Fibroblast of upper back skin (primary cell): ENCODE measurements around the gene AUTS2.

Experiments used
- DNase-seq: peaks from one replicate; pipeline ENCODE4 v3.0.0-alpha.2; 2013

AUTS2 gene

DNA sequence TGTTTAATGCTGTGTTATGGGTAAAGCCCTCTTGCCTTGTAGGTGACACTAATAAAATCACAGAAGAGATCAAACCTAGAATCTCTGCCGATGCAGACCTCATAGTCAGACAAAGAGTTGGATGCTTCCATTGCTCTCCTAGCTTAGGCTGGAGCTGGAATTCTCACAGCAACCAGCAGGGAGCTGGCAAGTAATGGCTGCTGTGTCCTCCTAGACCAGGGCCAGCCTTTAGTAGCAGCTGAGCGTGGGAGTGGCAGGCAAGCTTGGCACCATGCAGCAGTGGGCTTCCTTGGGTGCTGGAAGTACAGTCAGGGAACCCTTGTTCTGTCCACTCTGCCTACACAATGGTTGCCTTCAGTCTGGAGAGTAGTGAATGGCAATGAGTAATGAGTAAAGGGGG lies 935.3 kb downstream of the AUTS2 start:
- no peak for DNase-seq

DNA sequence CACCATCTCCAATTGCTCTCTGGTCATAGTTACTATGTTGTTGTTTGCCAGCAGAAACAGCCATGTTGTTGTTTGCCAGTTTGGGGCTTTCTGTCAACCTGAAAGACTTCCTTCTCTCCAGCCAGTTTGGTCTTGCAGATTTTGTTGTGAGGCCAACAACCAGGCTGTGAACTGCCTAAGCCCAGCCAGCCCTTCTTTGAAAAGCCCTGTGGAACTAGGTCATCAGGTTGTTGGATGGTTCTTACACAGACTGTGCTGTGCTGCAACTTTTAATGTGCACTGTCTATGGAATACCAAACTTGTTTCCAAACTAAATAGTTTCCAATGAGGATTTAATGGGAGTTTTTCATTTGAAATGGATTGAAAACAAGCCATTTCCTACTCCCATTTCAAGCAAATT lies 940.9 kb downstream of the AUTS2 start:
- no peak for DNase-seq

DNA sequence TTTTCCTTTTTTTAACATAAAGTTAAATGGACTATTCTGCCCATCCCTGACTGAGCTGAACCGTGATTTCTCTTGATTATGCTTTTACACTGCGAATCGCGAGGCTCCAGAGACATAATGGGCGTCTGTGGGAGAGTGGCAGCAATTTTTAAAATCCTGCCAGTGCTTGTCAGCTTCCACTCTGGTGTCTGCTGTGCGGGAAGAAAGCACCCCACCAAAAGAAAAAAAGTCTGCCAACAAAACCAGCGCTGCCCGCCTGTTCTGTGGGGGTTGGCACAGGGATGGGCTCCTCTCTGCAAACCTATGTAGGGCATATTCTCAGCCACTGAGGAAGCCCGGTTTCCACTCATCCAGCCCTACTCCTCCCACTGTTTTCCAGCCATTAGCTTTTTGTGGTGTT lies 941.3 kb downstream of the AUTS2 start:
- DNase-seq = no peak

DNA sequence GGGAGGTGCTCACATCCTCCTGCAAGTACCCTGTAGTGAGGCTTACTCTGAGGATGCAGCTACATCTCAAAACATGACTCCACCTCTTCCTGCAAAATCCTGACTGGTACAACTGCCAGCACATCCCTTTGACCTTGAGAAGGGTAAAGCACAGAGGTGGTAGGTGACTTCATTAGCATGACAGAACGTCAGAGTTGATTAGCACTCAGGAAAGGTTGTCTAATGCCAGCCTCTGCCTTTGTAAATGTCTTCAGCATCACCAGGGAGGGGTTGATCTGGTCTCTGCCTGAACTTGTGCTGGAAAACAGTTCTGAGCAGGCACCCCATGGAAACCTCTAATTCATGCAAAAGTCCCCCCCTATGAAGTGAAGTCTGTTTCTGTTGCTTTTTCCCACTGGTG lies 942.4 kb downstream of the AUTS2 start:
- no peak for DNase-seq

DNA sequence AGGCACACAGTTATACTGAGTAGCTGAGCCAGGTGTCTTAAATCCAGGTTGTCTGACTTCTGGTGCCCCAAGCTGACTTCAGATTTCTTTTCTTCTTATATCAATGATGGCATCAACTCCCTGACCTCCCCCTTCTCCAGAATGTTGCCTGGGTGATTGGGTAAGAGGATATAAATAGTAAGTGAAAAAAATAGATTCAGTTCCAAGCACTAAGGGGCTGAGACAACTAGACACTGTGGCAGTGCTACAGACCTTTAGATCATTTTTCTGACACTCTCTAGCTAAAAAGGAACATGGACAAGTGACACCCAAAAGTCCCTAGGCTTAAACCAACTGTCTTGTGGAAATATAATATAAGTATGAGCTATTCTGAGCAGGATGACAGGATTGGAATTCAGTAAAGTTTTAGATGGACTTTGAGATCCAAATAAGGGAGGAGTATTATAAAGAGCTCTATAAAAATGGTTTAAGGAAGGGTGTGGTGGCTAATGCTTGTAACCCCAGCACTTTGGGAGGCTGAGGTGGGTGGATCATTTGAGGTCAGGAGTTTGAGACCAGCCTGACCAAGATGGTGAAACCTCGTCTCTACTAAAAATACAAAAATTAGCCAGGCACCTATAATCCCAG lies 944.6 kb downstream of the AUTS2 start:
- peak; percentile 19 for DNase-seq

DNA sequence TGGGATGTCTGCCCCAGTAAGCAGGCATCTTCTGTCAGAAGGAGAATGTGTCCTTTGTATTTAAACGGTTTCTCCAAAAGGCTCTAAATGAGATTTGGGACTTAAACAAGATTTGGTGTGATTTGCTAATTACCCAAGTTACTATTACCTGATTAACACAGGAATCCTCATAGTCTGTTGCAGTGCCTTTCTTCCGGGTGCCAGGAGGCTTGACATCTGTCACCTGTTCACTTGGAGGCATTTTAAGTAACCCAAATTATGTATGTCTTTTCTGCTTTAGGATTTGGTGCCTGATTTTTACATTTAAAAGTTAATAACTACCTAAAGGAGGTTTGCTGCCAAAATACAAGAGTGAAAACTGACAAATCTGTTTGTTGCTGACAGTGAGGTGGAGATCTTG lies 945.7 kb downstream of the AUTS2 start:
- no peak for DNase-seq

DNA sequence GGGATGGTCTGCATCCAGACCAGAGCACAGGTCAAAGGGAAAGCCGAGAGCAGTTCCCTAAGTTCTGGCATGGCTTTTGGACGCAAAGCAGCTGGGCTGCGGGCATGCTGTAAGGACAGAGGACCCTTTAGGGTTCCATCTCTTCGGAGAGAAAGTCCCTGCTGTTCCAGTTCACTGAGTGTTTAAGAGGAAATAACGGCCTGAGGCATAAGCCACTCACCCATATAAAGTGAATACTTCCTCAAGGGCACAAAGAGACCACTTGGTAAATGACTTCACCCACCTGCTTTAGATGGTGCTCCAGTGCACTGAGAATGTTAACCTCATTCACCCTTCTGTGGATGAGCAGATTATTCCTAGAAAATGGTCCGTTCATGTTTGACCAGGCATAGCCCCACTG lies 946.9 kb downstream of the AUTS2 start:
- DNase-seq = no peak

DNA sequence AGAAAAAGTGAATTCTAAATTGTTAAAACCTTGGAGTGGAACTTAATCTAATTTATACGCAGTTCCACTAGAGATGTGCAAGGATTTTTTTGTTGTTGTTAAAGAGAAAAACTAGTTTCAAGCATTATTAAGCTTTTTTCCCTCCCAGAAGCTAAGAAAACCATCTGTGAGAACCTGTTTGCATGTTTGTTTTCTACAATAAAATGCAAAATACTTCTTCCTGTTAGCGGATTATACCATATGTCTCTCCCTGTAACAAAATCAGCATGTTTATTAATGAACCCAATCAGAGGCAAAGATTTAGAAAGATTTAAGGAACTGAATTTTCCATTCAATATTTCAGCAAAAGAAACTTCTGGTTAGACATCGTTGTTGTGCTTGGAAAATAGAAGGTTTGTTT lies 953.9 kb downstream of the AUTS2 start:
- DNase-seq = no peak

DNA sequence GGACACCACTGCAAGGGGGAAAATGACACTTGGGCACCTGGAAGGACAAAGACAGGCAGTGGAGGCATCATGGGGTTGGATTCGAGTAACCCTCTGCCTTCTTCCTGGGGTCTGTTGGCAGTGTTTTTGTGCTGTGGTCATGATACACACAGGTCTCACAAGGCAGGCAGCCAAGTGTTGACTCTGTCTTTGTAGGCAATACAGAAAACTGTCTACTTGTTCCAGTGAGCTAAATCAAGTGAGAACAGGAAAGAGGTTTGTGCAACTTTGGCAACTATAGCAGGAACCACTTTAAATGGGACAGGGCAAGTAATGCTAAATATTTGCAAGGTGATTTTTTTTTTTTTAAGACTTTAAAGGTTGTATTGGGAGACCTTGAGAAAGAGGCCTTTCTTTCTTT lies 955.1 kb downstream of the AUTS2 start:
- no peak for DNase-seq

DNA sequence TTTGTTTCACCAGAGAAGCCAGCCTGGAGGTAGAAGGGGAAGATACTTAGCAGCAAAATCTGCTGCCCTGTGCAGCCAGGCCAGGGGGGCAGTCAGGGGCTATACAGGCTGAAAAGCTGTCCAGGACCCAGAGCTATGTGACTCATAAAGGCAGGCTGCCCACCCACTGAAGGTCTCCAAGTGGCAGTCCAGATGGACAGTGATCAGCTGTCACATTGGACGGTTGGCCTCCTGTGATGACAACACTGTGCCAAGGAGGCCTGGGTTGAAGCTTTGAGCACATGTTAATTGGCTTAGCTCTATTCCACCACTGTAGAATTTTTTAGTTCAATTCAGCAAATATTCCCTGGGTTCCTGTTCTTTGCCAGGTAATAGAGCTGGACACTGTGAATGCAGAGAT lies 956.4 kb downstream of the AUTS2 start:
- no peak for DNase-seq

DNA sequence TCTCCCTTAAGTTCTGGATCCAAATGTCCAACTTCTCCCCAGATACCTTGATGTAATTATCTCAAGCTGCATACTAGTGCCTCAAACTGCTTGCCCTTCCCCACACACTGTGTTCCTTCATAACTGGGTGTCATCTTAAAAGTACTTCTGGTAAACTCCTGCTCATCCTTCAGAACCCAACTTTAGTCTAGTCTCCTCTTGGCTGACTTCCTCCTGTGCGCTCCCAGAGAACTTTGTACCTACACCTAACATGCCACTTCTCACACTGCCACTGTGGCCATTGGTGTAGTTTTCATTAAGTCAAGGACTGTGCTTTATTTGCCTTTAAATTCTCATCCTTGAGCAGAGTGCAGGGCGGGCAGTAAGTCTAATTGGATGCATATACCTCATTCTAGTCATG lies 958.5 kb downstream of the AUTS2 start:
- DNase-seq = no peak

DNA sequence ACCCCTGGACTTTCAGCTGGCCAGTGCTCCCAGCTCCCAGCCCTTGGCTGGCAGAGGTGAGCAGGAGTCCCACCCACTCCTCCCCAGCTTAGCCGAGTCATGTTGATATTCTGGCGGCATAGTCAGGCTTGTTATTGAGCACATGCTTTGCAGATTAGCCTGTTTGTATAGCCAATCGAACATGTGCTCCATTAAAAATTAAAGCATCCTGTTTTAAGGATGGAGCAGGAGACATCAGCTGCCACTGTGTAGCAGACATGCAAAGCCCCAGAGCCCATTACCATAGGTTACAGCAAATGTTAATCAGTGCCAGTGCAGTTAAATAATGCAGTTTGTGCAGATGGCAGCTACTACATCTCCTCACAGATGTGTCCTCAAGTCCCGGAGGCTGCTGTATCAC lies 959.1 kb downstream of the AUTS2 start:
- no peak for DNase-seq

DNA sequence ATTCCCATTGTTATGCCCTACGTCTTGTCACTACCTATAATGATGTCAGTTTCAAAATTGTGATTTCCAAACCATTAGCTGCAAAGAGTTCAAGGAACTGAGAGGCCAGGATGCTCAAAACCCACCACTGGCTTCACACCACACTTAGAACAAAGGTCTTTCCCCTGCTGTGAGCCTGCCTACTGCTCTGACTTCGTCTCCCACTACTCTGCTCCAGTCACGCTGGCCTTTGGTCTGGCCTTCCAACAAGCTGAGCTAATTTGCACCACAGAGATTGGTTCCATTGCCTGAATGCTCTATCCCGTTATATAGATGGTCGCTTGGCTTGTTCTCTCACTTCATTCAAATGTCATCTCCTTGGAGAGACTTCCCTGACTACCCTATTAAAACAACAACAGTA lies 961.5 kb downstream of the AUTS2 start:
- no peak for DNase-seq

DNA sequence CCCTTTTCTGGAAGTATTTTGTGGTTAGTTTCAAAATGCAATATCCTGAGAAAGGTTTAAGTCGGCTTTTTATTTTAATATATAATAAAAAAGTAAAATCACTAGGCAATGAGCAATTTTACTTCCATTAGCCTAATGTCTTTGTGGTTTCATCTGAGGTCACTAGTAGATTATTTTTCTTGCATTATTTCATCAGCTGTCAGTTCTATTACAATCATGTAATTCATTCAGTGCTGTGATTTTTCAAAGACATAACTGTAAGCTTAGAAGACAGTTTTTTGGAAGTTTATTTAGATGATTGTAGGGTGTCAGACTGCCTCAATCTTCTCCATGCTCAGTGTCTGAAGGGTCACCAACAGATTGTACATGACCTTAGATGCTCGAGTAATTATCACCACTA lies 965.7 kb downstream of the AUTS2 start:
- DNase-seq = peak; percentile 30

DNA sequence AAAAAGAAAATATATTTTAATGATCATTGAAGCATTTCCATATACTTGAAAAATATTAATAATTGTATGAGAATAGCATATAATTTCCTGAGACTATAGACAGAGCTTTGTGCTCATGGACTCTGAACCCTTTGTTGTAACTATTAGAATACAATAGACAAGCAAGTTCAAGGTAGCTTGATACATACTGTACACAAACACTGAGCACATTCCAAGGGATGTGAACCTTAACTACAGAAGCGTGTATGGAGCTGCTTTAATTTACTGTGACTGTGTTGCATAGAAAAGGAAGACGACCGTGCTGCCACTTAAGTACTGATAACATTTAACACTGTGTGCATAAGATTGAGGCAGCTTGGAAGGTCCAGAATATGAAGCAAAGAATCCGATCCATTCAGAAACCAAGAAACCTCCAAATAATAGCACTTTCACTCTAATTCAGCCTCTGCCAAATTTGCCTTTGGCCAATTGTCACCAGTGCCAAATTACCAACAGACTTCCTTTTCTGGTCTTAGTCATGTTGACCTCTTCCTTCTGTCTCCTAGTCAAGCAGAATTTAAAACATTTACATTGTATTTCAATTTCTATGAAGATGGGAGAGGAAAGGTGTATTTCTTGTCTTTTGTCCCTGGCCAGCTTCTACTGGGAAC lies 967.6 kb downstream of the AUTS2 start:
- DNase-seq = no peak

DNA sequence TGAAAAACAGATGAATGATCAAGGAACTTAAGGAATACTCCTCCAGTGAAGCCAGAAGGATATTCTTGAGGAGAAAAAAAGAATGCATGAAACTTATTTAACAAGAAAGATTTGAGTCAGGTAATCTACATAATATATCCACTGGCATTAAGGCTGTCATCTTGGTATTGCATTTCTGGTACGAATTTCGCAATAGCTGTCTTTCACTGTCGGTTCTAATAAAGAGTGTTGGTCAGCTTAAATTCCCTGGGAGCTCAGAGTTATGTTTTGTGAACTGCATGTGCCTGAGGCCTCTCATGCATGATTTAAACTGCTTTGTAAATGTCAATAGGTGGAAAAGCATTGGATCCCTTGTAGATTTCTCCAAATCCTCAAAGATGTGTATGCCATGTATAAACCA lies 968.4 kb downstream of the AUTS2 start:
- DNase-seq = peak; percentile 67

DNA sequence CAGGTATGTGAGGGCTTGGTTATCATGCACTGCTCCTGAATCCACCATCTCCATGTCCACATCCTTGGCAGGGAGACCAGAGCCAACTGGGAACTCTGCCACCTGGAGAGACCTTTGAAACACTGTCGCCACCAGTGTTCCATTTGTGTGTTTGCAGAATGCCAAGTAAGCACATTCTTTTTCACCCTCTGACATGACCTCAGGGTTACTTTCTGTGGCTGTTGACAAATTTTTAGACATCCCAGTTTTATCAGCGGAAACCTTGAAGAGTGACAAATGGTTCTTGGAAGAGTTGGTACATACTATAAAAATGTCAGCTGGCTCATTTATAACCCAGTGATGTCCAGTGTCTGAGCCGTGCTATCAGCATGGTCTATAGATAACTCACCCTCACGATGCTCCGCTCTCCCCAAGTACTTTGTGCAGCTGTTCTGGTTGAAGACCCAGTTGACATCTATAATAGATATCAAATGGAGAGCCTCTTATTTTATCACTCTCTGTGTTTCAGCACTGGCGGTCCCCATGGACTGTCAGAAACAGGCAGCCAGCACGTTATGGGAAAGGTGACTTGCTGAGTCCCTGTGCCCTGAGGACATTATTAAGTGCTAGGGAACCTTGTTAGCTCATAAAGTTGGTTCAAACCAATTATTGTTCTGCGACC lies 970.5 kb downstream of the AUTS2 start:
- DNase-seq = no peak

DNA sequence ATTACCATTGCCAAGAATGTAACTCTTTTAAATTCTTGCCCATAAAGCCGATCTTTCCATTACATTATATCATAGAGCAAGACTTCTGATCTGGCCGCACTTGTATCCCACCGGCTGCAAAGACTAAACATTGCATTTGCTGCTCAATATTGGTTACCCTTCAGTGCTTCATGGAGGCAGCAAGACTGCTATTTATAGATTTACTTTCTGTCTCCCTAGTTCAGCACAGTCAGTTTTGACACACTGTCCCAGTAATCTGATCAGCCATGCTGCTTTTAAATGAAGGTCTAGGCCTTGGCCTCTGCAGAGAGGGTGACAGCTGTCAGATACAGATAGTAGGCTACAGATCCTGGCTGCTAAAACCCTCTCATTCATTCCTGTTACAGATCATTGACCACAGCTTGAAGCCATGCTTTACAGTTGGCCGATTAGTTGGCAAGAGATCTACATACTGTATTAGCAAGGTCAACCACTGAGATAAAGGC lies 971.1 kb downstream of the AUTS2 start:
- DNase-seq = peak; percentile 32

DNA sequence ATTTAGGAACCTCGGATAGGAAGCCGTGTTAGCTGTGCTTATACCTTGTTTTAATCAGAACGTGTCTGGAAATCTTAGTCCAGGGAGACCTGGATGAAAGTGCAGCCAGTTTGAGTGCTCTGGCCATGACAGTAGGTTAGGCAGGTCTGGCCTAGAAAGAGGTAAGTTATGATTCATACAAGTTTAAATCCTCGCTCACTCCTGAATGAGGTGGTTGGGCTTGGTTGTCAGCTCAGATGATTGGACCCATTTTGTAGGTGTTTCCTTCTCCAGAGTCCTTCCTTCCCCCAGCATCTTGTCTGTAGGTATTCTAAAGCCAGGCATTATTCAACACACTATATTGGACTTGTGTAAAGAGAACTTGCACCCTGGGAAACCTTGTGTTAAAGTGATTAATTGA lies 971.8 kb downstream of the AUTS2 start:
- no peak for DNase-seq

DNA sequence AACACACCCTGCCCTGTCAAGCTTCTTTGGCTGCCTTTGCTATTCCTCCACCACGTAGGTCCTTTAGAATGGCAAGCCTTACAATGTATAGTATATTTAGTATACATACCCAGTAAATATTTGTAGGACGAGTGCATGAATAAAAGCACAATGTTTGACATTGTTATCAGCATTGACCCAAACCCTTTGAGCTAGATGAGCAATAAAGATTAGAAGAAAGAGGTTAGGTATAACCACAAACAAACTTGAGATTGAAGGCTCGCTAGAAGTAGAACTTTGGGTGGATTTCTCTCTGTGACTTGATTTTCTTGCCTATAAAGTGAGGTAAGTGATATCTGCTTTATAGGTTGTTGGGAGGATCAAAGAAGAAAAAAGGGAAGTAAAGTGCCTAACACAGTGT lies 972.7 kb downstream of the AUTS2 start:
- no peak for DNase-seq

DNA sequence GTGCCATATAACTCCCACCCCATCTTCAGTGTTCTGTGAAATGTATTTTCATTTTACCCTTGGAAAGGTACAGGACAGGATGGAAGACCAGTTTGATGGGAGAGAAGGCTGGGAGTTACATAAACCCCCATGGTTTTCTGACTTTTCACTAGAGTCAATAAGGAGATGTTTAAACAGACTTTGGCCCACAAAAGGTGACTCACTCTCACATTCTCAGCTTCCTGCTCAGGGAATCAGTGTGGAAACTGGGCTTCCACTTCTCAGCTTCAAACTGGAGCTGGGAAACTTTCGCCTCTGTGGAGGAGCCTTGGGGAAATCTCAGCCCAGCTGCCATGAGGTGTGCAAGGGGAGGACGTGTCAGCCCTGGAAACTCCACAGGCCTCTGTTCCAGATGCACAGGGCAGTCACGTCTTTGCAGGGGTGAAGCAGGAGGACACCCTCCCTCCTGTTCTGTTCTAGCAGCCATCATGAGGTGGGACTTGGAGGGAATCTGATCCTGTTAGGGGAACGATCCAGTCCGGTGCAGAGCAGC lies 973.2 kb downstream of the AUTS2 start:
- DNase-seq = peak; percentile 74

DNA sequence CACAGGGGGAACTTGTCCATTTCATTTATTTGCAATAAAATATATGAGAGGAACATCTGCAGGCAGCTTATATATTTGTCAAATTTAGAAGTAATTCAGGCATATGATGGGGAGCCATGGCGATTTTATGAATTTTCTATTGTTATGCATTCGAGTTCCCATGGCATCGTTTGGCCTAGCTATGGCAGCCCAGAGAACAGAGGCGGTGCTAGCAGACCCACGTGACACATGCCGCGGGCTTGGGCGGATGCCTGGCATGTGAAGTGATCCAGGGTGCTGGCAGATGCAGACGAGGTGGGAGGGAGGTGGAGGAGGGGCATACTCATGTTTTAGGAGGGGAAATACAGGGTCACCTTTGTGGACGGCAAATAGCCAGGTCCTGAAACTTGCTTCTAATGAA lies 973.7 kb downstream of the AUTS2 start:
- DNase-seq = no peak

DNA sequence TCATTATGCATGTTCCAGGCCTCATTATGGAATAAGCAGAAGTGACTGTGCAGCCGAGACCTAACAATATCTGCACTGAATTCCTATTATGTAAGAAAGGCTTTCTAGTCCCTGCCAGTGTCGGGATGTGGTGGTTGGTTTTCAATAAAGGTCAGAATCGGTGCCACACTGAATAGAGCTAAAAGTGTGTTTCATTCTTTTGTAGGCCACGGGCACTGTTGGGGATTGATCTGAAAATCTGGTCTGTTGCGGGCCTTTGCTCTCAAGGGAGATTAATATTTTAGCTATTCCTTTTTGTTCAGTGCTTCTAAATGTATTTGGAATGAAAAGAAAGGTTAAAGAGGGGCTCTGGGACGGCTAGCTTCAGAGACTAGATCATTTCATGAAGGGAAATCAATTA lies 974.3 kb downstream of the AUTS2 start:
- DNase-seq = no peak

DNA sequence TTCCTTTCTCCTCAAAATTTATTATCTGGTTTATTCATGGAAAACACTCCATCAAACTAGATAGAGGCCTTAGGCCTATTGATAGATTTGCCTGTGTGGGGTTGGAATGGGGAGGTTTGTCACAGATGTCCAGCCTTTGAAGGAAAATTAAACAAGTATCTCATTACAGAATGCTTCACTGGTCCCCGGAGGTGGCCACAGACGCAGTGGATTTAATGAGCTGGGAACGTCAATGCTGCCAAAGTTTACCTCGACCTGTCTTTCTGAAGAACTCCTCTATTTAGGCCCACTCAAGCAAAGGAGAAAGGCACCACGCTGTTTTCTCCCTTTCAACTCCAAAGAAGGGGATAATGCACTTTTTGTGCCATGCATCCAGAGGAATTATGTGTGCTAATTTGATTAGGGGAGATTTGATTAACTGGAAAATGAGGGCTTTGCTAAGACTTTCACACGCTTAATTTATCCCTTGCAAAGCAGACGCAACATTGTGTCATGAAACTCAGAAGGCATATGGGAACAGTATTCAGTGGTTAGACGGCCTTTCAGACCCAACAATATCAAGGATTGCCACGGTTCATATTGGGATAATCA lies 974.9 kb downstream of the AUTS2 start:
- DNase-seq = no peak
